HCT116 (cell line): ENCODE results near the gene ZNF266.

ENCODE experiments used
- CEBPB ChIP-seq: IDR thresholded peaks from 2 replicates; pipeline ENCODE4 v1.6.1; 2012; ENCODE audit warnings: low read depth
- CTCF ChIP-seq, 3 experiments: fragments of 200-600 bp in 1 of 3; sonication (generic) in 1 of 3; IDR thresholded peaks in 2 of 3; conservative IDR thresholded peaks in 1 of 3; 2 replicates each; pipeline ENCODE4 v1.5.1; 2012 to 2017; ENCODE audit warnings: low read depth in 2 of 3, low read length in 2 of 3, antibody characterized with exemption in 1 of 3, borderline replicate concordance in 1 of 3, control low read depth in 1 of 3, mild to moderate bottlenecking in 1 of 3, mixed read lengths in 1 of 3, mixed run types in 1 of 3, moderate library complexity in 1 of 3; ENCODE audit not compliant: insufficient read depth in 1 of 3
- ELF1 ChIP-seq: IDR thresholded peaks from 2 replicates; pipeline ENCODE4 v1.6.1; 2012; ENCODE audit warnings: low read depth, borderline replicate concordance
- EZH2phosphoT487 ChIP-seq: fragments of 200-600 bp; IDR thresholded peaks from 2 replicates; pipeline ENCODE4 v1.6.1; 2018; ENCODE audit warnings: antibody characterized with exemption, borderline replicate concordance
- MAX ChIP-seq: IDR thresholded peaks from 2 replicates; pipeline ENCODE4 v1.6.1; 2012
- POLR2A ChIP-seq: IDR thresholded peaks from 2 replicates; pipeline ENCODE4 v1.7.0; 2011; ENCODE audit warnings: borderline replicate concordance; ENCODE audit not compliant: insufficient read depth, insufficient read length; ENCODE audit errors: extremely low read depth
- POLR2AphosphoS5 ChIP-seq: IDR thresholded peaks from 2 replicates; pipeline ENCODE4 v1.6.1; 2011; ENCODE audit warnings: mild to moderate bottlenecking, low read depth, low read length, moderate library complexity
- SP1 ChIP-seq: IDR thresholded peaks from 2 replicates; pipeline ENCODE4 v1.6.1; 2012; ENCODE audit warnings: low read depth
- TCF7L2 ChIP-seq: IDR thresholded peaks from 2 replicates; pipeline ENCODE4 v1.7.0; 2011; ENCODE audit warnings: borderline replicate concordance, inconsistent platforms; ENCODE audit not compliant: insufficient read depth, insufficient read length; ENCODE audit errors: extremely low read depth
- ZFX ChIP-seq: fragments of 450-650 bp; IDR thresholded peaks from 2 replicates; pipeline ENCODE4 v1.6.1; 2017
- ZNF274 ChIP-seq: fragments of 200-500 bp; sonication (Bioruptor generic); IDR thresholded peaks from 2 replicates; pipeline ENCODE4 v1.6.1; 2014; ENCODE audit warnings: mild to moderate bottlenecking, low read depth, low read length, inconsistent platforms

GRCh38 chr19:9407827-9408226, 27.5 kb downstream of the ZNF266 start:
- TF ChIP-seq CTCF (IDR thresholded peaks at IDR 0.05 in 2 of 3, conservative IDR thresholded peaks at IDR 0.05 in 1 of 3; ENCODE audit: borderline replicate concordance in 1 of 3, insufficient read depth in 1 of 3, low read depth in 2 of 3, low read length in 2 of 3) = no peak
- TF ChIP-seq ZNF274 = no peak
- TF ChIP-seq CEBPB = no peak
- TF ChIP-seq POLR2AphosphoS5 = no peak
- TF ChIP-seq ELF1 = no peak
- TF ChIP-seq SP1 = no peak
- no peak for TF ChIP-seq MAX
- no peak for TF ChIP-seq POLR2A
- no peak for TF ChIP-seq TCF7L2
- TF ChIP-seq ZFX = no peak
- no peak for TF ChIP-seq EZH2phosphoT487
